Adrenal gland (tissue), 19 donors: ENCODE data around the gene HPCAL4. TPM values are rescaled to one million over a fixed set of nuclear protein-coding genes. Genes with fewer than 3 reads are reported as not detected.

Source experiments
- DNase-seq, 7 donors: peaks; one replicate each; pipeline ENCODE4 v3.0.0-alpha.2; 2019 to 2020
- H3K27ac ChIP-seq, 5 donors: fragments of 200-600 bp; sonication (generic) in 4 of 5; 1 replicate in 3 of 5; 2 replicates in 2 of 5; pipeline versions ENCODE4 v1.5.1 to v1.8.0; 2016 to 2020; ENCODE audit warnings: mild to moderate bottlenecking in 1 of 5
- H3K27me3 ChIP-seq: fragments of 200-600 bp; 2 replicates; pipeline ENCODE4 v1.8.0; 2021
- H3K36me3 ChIP-seq, 2 donors: fragments of 200-600 bp; replicated peaks in 1 of 2; 1 replicate in 1 of 2; 2 replicates in 1 of 2; pipeline versions ENCODE4 v1.5.1 to v1.8.0; 2018 to 2022
- H3K4me1 ChIP-seq, 2 donors: fragments of 200-600 bp; replicated peaks in 1 of 2; 1 replicate in 1 of 2; 2 replicates in 1 of 2; pipeline versions ENCODE4 v1.5.1 to v1.8.0; 2018 to 2021
- H3K4me3 ChIP-seq, 4 donors: fragments of 200-600 bp; sonication (generic) in 3 of 4; one replicate each; pipeline ENCODE4 v1.5.1; 2016 to 2018
- H3K9me3 ChIP-seq, 3 donors: fragments of 200-600 bp; sonication (generic) in 1 of 3; replicated peaks in 1 of 3; 1 replicate in 2 of 3; 2 replicates in 1 of 3; pipeline versions ENCODE4 v1.5.1 to v1.8.0; 2016 to 2021
- POLR2A ChIP-seq, 2 donors: fragments of 450-650 bp; IDR thresholded peaks; one replicate each; pipeline ENCODE4 v1.6.1; 2017; ENCODE audit warnings: antibody characterized with exemption in 2 of 2, mild to moderate bottlenecking in 2 of 2, moderate library complexity in 1 of 2
- whole genome bisulfite sequencing, 4 donors: extraction: QIAGEN DNeasy Blood & Tissue Kit in 2 of 4; methylation state at CpG; one replicate each; pipeline versions ENCODE4 v1.1.5 to v1.1.7; 2013 to 2017; 5-methylcytosine and 5-hydroxymethylcytosine counted together
- intact Hi-C, 2 donors: fragments of 100-400 bp; cut with DNase I; formaldehyde crosslinking; loops; one replicate each; pipeline versions ENCODE4 v1.14.1 to v1.15.0; 2022 to 2023
- long read RNA-seq, 10 donors: library from polyadenylated mRNA in 3 of 10; unstranded in 2 of 10; stranded (forward) in 1 of 10; transcript quantifications; one replicate each; pipeline ENCODE4 v2.0.0 and lab custom pipeline, GENCODE V29; 2021 to 2026
- polyA plus RNA-seq, 3 donors: library from polyadenylated mRNA; stranded (reverse); fragments of 200-250 nt in 2 of 3; fragments of 350-450 nt in 1 of 3; fragmentation: Illumina TruSeq in 1 of 3; extraction: RNeasy Lipid Tissue Mini Kit (QIAGEN cat#74804) in 1 of 3; gene quantifications; one replicate each; pipeline ENCODE4 v1.2.3, GENCODE V29; 2013 to 2014
- total RNA-seq, 9 donors: library from RNA; depleted of rRNA in 4 of 9; stranded (reverse); fragments of >200 nt in 4 of 9; fragments of 120-200 nt in 1 of 9; fragmentation: NEBNext Ultra II Directional in 1 of 9; extraction: Animal tissue kit (Norgen Biotek cat#: 25700) in 1 of 9; gene quantifications; one replicate each; pipeline versions ENCODE4 v1.1.0 to v1.2.4, GENCODE V29; 2013 to 2023
- TF ChIP-seq, protein P1 (sequence below), 6 experiments: fragments of 450-650 bp in 4 of 6; fragments of 200-600 bp in 2 of 6; sonication (generic) in 1 of 6; IDR thresholded peaks; 1 replicate in 5 of 6; 2 replicates in 1 of 6; pipeline versions ENCODE4 v1.5.1 to v1.8.0; 2016 to 2021; ENCODE audit warnings: antibody characterized with exemption in 6 of 6, mild to moderate bottlenecking in 2 of 6, moderate library complexity in 1 of 6
- donor health status: healthy with polysubstance abuse.
- donor health status: Bipolar disorder and iron deficiency.
- donor health status: DM: yes; HTN: yes; CAD: no.
- donor health status: DM: no; HTN: no; CAD: no.
- donor health status: DM: no; HTN: no; CAD: no.
- donor health status: DM: yes; HTN: yes; CAD: no.

Gene HPCAL4
- total RNA-seq (1 to 10 TPM in 3 of 9 donors, under 1 TPM in 2, not detected in 4; 0.42 to 6.4 (median 3.0) TPM), polyA plus RNA-seq (1 to 10 TPM; 1.1 to 9.9 (median 3.9) TPM)
- long read RNA-seq, donor 1, result 0 reads
- long read RNA-seq, donor 2, result 0 reads
- long read RNA-seq, donor 3, result 0 reads
- long read RNA-seq, donor 4, result 0 reads
- long read RNA-seq, donor 5, result 0 reads
- long read RNA-seq, donor 6, full-length matches to known transcripts, result 7 of 11 reads
- long read RNA-seq, donor 6, partial matches to known transcripts, result 0 of 11 reads
- long read RNA-seq, donor 6, other reads (novel, unspliced or antisense), result 4 of 11 reads
- long read RNA-seq, donor 7, full-length matches to known transcripts, result 1 of 1 reads
- long read RNA-seq, donor 7, partial matches to known transcripts, result 0 of 1 reads
- long read RNA-seq, donor 7, other reads (novel, unspliced or antisense), result 0 of 1 reads
- long read RNA-seq, donor 8, full-length matches to known transcripts, result 1 of 1 reads
- long read RNA-seq, donor 8, partial matches to known transcripts, result 0 of 1 reads
- long read RNA-seq, donor 8, other reads (novel, unspliced or antisense), result 0 of 1 reads
- long read RNA-seq, donor 9, result 0 reads
- long read RNA-seq, donor 10, full-length matches to known transcripts, result 2 of 2 reads
- long read RNA-seq, donor 10, partial matches to known transcripts, result 0 of 2 reads
- long read RNA-seq, donor 10, other reads (novel, unspliced or antisense), result 0 of 2 reads

DNA sequence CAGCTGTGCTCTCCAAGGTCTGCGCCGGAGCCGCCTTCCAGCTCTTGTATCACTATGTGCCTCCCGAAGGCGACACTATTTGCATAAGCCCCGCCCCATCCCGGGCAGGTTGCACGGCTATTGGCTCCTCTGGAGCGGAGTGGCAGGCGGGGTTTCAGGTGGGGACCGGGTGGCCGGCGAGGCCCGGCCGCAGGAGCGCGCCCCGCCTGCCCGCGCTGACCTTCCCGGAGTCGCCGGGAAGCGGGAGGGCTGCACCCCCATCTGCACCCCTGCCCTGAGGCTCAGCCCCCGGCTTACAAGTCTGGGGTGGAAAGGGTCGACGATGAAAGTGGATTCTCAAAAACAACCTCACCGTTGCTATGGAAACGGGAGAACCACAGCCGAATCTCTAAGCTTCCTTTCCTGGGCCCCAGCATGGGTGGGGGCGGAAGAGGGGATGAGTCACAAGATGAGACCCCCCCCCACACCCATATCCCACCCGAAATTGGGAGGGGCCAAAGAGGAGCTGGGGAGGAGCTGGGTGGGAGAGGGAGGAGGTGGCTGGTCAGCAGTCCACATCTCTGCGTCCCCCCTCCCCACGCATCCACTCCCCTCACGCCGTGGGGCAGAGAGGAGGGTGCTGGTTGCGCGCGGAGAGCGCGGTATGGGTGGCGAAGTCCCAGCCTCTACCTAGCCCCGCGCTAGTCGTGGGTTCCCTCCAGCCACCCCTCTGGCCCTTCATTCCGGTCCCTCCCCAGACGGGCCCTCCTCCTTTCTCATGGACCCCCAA lies at the start of gene HPCAL4:
Gene HPCAL4, minus strand, starts transcription at position 51 of the 769 bp plus-strand sequence. CDS start 6,830 bp downstream, outside the sequence.
- Histone ChIP-seq H3K4me3 (peak within 1 kb of the TSS in 1 of 4 donors; percentile 44), H3K9me3 (no peaks in the 10 kb centered on the region), H3K4me1 (peaks cover 10 to 19% of the 10 kb centered on the region in 2 donors), H3K27ac (no peak within 1 kb of the TSS), H3K36me3 (no peaks in the 10 kb centered on the region), H3K27me3 (peaks cover 35% of the 10 kb centered on the region)
- WGBS, 4 donors, result 3 to 7% (median 4%) methylated on average over 13 to 47 of the region's 47 CpGs
- DNase-seq, result peak; percentile 92 to 97 (median 94)
- peak in 1 of 2 donors; percentile 43 for TF ChIP-seq POLR2A (IDR thresholded peaks at IDR 0.05)
- TF ChIP-seq, protein P1, sequence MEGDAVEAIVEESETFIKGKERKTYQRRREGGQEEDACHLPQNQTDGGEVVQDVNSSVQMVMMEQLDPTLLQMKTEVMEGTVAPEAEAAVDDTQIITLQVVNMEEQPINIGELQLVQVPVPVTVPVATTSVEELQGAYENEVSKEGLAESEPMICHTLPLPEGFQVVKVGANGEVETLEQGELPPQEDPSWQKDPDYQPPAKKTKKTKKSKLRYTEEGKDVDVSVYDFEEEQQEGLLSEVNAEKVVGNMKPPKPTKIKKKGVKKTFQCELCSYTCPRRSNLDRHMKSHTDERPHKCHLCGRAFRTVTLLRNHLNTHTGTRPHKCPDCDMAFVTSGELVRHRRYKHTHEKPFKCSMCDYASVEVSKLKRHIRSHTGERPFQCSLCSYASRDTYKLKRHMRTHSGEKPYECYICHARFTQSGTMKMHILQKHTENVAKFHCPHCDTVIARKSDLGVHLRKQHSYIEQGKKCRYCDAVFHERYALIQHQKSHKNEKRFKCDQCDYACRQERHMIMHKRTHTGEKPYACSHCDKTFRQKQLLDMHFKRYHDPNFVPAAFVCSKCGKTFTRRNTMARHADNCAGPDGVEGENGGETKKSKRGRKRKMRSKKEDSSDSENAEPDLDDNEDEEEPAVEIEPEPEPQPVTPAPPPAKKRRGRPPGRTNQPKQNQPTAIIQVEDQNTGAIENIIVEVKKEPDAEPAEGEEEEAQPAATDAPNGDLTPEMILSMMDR (IDR thresholded peaks at IDR 0.05), result no peak
- intact Hi-C loops, result no loop called here

DNA sequence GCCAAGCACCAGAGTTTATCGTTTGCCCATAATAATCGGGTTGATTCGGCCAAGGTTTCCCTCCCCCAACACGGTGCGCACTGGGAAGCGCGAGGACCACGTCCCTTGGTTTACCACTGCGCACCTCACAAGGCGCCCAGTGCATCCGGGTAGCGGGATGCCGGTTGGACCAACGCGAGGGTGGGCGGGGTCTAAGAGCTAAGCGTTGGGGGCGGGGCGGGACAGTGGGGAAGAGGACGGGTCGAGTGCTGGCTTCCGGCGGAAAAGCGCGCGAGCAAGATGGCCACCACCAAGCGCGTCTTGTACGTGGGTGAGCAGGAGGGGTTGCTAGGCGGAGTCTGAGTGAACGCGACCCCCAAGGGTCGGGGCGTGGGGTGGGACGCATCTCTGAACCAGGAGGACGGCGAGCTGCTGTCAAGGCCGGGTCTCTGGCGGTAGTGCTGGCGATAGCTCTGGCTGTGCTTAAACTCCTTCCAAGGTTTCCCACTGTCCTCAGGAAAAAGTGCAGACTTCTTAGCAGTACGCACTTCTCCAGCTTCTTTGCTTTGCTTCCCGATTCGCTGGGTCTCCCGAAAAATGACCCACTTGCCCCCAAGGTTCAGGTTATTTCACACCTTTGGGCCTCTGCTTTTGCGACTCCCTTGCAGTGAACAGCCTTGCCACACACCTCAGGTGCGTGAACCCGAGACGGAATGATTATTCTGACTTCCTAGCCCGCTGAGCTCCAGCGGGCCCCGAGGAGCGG lies 47.6 kb upstream of the HPCAL4 start, which contains the start of gene PPIE:
Gene PPIE, plus strand, starts transcription at position 261 of the 745 bp plus-strand sequence. Its CDS starts 19 bp downstream, at position 280.
- H3K4me1 ChIP-seq, result peaks cover 6 to 16% of the 10 kb centered on the region in 2 donors
- intact Hi-C loops, result no loop called here
- peak within 1 kb of the TSS in 4 of 5 donors; percentile 24 to 79 (median 54) for H3K27ac ChIP-seq
- H3K27me3 ChIP-seq, result peaks cover 16% of the 10 kb centered on the region
- WGBS, 4 donors, result 0 to 5% (median 0%) methylated on average over 15 to 52 of the region's 52 CpGs
- H3K4me3 ChIP-seq, result peak within 1 kb of the TSS; percentile 43 to 73 (median 58)
- TF ChIP-seq, protein P1 (IDR thresholded peaks at IDR 0.05), result no peak
- TF ChIP-seq POLR2A (IDR thresholded peaks at IDR 0.05), result peak in 1 of 2 donors; percentile 50
- peaks cover 0 to 33% of the 10 kb centered on the region in 2 donors for H3K36me3 ChIP-seq
- H3K9me3 ChIP-seq, result no peaks in the 10 kb centered on the region
- DNase-seq, result peak; percentile 93 to 97 (median 96)

DNA sequence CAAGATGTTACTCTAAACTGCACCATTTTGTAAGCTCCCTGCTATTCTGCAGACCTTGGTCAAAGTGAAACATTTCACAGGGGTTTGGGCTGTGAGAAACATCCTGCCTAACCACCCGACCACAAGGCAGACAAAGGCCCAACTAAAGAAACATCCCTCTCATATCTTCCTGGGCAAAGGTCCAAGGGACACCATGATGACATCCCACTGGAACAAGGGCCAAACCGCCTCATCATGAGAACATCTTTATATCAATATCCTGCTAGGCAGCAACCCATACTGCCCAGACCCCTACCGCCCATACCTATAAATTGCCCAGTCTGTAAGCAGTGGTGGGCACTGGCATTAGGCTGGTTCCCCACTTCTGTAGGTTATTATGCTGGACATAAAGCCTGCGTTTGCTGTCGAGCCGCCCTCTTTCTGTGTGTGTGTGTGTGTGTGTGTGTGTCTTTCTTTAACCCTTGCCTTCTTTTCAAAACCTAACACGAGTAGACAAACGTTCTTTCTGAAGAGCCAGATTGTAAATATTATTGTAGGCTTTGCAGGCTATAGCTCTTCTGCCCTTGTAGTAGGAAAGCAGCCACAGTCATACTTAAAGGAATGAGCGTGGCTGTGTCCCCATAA lies 46.4 kb upstream of the HPCAL4 start:
- DNase-seq, result no peak
- Histone ChIP-seq H3K9me3 (no peaks in the 10 kb centered on the region), H3K27ac (no peak overlapping the region), H3K4me1 (peaks cover 6 to 16% of the 10 kb centered on the region in 2 donors), H3K27me3 (peaks cover 16% of the 10 kb centered on the region), H3K4me3 (no peak overlapping the region), H3K36me3 (peaks cover 0 to 22% of the 10 kb centered on the region in 2 donors)
- intact Hi-C loops, result no loop called here
- TF ChIP-seq, protein P1 (IDR thresholded peaks at IDR 0.05), result no peak
- TF ChIP-seq POLR2A (IDR thresholded peaks at IDR 0.05), result no peak
- 65 to 79% (median 73%) methylated on average over 9 of the region's 9 CpGs for WGBS, 4 donors
